ENCODE results near the gene TBXAS1.

DNA sequence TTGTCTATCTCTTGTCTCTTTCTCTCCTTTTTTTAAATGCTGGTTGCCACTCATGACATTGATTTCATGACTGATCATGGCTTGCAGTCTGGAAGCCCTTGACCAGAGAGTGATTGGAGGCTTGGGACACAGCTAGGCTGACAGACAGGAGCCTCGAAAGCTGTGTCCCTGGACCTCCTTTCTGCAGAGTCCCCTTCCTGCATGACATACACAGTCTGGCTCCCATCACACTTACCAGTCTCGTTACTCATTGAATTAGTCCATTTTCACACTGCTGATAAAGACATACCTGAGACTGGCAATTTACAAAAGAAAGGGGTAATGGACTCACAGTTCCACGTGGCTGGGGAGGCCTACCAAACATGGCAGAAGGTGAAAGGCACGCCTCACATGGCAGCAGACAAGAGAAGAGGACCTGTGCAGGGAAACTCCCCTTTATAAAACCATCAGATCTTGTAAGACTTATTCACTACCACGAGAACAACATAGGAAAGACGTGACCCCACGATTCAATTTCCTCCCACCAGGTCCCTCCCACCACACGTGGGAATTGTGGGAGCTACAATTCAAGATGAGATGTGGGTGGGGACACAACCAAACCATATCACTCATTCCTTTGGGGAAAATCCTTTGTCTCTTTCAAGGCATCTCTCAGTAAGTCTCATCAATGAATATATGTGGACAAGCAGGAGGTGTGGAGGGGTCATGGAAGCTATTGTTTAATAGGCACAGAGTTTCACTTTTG lies 102.3 kb downstream of the TBXAS1 start:
- TF ChIP-seq, protein P1, sequence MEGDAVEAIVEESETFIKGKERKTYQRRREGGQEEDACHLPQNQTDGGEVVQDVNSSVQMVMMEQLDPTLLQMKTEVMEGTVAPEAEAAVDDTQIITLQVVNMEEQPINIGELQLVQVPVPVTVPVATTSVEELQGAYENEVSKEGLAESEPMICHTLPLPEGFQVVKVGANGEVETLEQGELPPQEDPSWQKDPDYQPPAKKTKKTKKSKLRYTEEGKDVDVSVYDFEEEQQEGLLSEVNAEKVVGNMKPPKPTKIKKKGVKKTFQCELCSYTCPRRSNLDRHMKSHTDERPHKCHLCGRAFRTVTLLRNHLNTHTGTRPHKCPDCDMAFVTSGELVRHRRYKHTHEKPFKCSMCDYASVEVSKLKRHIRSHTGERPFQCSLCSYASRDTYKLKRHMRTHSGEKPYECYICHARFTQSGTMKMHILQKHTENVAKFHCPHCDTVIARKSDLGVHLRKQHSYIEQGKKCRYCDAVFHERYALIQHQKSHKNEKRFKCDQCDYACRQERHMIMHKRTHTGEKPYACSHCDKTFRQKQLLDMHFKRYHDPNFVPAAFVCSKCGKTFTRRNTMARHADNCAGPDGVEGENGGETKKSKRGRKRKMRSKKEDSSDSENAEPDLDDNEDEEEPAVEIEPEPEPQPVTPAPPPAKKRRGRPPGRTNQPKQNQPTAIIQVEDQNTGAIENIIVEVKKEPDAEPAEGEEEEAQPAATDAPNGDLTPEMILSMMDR (IDR thresholded peaks at IDR 0.05) = no peak
- no peak for TF ChIP-seq POLR2A (IDR thresholded peaks at IDR 0.05)

Measured in heart left ventricle (tissue), 13 donors.